HG03432 (cell line): ENCODE measurements around the gene TMPRSS15.

Source experiments
- ATAC-seq: cut with Tn5 transposase; IDR thresholded peaks from one replicate; pipeline ENCODE4 v1.9.1; 2021; ENCODE audit warnings: mild to moderate bottlenecking, moderate library complexity; ENCODE audit not compliant: unreplicated experiment

The TMPRSS15 gene

GRCh38 chr21:18350216-18350615 lies 53.4 kb downstream of the TMPRSS15 start:
- peak; percentile 57 for ATAC-seq

GRCh38 chr21:18349468-18349867 lies 54.1 kb downstream of the TMPRSS15 start:
- no peak for ATAC-seq

DNA sequence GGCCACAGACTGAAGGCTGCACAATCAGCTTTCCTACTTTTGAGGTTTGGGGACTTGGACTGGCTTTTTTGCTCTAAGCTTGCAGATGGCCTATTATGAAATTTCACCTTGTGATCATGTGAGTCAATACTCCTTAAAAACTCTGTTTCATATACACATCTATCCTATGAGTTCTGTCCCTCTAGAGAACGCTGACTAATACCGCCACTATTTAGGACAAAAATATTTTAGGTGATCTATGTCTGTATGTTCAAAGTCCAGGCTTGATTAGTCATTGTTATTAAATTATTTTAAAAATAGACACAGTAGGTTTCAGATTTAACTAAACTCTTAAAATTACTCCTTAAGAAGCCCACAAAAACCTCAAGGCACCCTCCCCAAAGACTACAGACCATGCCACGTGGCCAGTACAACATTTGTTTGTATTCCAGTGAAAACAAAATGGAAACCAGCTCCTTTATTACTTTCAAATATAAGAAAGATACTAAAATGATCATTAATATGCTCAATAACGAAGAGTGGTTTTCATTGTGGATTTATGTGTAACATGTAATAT lies 63.1 kb downstream of the TMPRSS15 start:
- peak; percentile 92 for ATAC-seq

DNA sequence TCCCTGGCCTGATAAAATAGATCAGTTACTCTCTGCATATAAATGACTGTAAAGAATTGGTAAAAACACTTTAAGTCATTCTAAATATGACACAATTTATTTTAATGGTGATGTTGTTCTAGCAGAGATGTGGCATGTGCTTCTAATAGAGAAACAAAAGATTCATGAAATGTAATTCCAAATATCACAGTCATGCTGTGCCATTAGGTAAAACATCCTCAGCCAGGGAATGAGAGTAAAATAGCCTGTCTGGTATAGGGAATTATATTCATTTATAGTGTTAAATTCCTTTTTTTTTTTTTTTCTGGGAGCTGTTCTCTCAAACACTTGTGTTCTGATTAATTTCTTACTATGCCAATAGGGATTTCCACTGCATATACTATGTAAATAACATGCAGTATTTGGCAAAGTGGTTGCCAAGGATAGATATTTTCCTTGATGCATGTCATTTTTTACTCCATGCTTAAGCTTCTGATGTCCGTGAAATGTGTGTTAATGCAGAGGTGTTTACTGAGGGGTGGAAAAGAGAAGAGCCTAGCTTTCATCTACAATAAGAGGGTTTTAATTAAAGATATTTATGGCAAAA lies 67.8 kb downstream of the TMPRSS15 start:
- no peak for ATAC-seq

- no peak for ATAC-seq
Measured at GRCh38 chr21:18334066-18334465, 69.5 kb downstream of the TMPRSS15 start.

GRCh38 chr21:18318156-18318555 lies 85.4 kb downstream of the TMPRSS15 start:
- no peak for ATAC-seq

DNA sequence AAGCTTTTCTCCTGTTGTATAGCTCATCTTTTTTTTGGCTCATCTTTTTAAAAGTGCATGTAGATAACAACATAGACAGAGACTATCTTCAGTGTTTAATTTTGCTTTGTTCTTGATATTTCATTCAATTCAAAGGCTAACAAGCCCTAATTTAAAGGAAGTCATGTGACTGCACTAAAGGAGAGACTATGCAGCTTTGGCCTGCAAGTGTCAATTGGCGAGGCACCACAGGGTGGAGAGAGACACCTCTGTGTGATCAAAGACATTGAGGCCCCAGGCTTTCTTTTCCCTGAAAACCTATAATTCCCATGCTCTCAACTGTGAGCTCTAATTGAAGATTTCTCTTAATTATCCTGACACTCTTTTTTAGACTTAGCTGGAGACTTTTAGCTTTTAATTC lies 105.4 kb downstream of the TMPRSS15 start:
- ATAC-seq, result no peak

DNA sequence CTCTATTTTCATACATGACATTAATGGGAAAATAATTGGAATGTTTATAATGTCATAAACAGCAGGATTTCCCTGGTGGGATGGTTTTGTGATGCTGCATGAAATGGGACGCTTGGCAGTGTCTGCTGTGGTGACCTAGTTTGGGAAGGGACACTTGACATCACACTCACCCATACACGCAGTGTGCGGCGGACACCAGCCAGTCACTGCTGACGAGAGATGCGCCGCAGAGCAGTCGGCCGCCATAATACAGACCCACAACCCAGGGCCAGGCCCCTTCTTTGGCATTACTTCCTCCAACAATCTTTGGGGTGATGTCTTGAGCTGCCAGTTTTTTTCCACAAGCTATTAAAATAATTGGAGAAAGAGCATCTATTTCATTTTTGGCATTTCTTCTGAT lies 109.5 kb downstream of the TMPRSS15 start:
- ATAC-seq, result no peak

DNA sequence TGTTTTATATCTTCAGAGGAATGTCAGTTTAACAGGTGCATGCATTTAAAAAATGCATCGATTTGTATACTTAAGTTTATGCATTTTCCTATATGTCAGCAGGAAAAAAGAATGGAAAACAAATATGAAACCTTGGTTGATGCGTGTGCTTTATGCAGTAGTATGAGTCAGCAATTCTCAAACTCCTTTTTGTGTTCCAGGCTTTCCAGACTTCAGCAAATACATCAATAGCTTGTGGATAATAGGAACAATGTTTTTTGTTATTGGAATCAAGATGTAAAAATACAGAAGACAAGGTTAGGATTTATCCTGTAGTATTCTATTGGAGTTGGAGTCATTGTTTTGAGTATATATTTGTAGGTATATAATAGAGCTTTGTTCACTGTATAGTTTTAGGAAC lies 113.7 kb downstream of the TMPRSS15 start:
- no peak for ATAC-seq

- ATAC-seq, result no peak
Measured at GRCh38 chr21:18285379-18285778, 118.2 kb downstream of the TMPRSS15 start.

DNA sequence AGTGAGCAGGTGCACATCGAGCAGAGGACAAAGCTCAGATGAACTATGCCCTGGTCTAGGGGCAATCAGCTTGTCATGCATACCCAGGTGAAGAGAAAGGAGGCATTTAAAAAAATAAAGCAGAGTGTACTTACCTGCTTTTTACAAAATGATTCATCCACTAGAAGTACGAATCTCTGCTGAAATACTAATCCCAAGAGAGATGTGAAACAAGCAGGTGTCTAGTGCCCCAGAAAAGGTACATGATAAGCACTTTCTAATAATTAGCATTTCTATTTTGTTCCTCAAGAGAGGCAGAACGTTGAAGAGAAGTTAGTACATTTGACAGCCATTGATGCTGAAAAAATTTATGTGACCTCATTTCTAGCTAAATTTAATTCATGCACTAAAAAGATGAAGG lies 127.8 kb downstream of the TMPRSS15 start:
- ATAC-seq, result no peak

- no peak for ATAC-seq
Measured at GRCh38 chr21:18274370-18274769, 129.2 kb downstream of the TMPRSS15 start.

DNA sequence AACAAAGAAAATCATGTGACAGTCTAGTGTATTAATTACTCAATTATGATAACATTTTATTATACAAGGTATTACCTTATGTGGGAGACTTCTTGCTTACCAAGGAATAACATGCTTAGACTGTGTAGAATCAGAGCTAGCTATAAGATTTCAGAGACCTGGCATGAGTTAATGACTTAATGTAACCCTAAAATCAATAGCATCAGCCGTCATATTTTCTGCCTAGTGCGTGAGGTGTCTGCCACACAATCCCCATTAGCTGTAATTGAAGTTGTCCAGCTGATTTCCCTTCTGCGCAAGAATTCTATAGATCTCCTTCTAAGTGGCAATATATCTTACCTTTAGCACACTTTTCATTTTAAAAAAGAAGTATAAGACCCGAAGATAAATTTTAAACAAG lies 130.2 kb downstream of the TMPRSS15 start:
- no peak for ATAC-seq

DNA sequence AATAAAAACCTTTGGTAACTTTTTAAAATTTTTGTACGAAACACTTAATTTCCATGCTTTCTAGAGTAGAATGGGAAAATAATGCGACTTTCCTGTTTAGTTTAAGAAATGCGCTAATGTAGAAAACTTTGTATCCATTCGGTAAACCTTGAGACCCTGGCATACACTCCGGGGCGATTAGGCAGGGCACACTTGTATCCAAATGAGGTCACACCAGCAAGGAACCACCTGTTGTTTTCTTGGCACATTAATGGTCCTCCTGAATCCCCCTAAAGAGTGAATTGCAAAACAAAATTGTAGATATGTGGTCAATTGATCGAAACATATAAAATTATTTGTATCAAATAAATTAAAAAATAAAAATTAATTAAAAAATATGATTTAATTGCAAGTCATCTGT lies 133.7 kb downstream of the TMPRSS15 start:
- no peak for ATAC-seq

DNA sequence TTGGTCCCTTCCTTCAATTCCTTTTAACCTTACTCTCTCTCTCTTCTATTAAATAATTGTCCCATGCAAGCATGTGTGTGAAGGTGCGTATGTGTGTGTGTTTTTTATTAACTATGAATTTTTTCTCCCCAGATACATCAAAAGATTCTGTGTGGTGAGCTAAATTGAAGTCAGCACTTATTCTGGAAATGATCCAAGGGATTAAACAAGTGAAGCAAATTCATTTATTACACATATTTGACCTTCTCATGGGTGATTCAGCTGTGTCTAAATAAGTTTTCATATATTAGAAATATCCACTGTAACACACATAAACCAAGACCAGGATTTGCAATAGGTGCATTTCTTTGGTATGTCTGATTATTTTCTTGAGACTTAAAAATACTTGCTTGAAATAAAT lies 134.7 kb downstream of the TMPRSS15 start:
- ATAC-seq, result no peak

DNA sequence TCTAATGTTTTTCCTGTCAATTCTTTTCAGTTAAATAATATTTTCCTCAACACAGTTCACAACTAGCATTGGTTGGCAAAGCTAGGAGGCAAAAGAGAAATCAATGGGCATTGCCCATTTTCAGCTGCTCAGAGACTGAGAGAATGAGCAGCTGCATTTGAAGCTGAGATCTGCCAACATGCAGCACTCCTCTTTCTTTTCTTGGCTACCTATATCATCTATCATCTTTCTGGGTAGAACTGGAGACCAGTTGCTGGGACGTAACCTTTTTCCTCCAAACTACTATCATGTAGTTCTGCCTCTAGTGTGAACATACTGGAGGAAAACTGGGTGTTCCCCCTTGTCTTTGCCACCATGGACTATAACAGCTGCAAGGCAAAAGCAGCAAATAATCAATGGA lies 136.1 kb downstream of the TMPRSS15 start:
- ATAC-seq, result no peak

GRCh38 chr21:18265944-18266343 lies 137.6 kb downstream of the TMPRSS15 start:
- ATAC-seq, result no peak

DNA sequence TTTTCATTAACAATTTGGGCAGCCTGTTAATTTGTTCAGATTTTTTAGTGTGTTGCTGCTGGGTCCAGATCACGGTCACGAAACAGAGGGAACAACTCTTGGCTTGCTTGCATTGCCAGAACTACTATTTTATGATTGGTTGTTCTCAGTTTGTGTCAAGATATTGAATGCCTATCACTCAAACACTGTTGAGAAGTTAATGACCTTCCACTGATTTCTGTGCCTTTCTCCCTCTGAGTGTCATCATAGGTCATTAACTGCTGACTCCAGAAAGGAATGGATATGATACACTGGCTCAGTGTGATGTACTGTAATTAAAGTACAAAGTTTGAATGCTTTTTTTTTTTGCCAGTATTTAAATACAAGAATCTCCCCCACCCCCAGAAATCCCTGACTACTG lies 149.8 kb downstream of the TMPRSS15 start:
- ATAC-seq, result no peak

DNA sequence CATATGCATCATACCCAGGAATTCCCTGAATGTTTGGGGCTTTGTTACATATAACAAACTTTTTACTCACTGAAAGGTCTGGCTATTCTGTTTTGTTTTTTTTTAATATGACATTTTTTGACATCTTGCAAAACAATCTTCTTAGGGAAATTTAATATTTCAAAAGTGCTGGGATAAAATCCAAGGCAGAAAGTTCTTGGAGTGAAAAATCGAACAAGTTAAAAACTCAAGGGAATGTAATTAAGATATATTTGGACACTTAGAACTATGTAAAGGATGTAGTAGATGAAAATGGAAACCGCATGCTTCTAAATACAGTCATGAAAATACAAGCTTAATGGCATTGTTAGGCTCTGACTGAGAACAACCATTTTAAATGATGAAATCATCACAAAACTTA lies 150.4 kb downstream of the TMPRSS15 start:
- no peak for ATAC-seq

DNA sequence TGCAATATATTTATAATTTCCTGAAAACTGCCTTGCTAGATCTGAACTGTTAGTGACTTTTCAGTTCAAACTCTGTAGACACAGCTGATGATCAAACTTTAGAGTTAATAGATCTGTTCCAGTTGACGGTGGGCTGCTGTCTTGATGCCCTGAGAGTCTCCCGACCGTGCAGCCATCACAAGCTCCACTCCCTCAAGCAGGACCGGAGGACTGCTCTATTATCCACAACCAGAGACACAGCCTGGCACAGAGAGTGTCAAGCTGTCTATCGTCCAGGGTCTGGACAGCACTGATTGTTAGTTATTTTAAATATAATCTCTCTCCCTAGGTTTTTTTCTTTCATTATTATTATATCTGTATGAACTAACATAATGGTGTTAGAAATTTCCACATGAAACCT lies 150.9 kb downstream of the TMPRSS15 start:
- no peak for ATAC-seq

- no peak for ATAC-seq
Measured at GRCh38 chr21:18252256-18252655, 151.3 kb downstream of the TMPRSS15 start.

DNA sequence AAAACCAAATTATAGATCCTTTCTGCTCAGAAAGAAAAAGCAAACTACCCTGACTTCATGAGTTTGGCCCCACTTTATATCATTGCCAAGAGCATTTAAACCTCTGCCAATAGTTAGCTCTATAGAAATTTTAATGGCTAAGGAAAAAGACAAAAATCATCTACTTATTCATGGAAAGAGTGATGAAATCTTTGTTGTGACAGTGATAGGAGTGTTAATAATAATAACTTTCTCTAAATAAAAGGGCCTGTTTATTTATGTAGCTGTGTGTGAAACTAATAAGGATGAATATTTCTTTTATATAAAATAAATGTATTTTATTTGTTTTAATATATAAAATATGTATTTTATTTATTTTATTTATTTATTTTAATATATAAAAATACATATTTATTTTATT lies 152.5 kb downstream of the TMPRSS15 start:
- ATAC-seq, result no peak

DNA sequence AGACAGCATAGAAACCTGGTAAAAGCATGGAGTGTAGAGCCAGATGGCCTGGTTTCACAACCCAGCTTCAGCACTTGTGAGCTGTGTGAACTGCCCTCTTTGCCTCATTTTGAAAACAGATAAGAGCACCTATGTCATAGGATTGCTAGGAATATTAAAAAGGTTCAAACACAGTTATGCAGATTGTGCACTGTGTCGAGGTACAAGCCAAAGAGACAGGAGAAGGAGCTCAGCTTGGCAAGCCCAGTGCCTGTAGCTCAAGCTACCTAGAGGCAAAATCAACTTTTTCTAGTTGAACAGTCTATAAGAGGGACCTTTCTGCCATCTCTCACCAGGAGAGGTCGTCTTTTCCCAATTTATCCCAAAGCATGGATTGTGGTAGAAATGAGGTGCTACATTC lies 153.9 kb downstream of the TMPRSS15 start:
- no peak for ATAC-seq
